Measurements from ENCODE around the gene PITRM1.
"Not testable (repeated sequence)": the region's sequence is repeated elsewhere in the genome, so short reads cannot be mapped to it uniquely, and the experiment has no call there.

The PITRM1 gene

GRCh38 chr10:3197348-3198003 lies 24.9 kb upstream of the PITRM1 start:
- DNase-seq (ENCODE audit: low read depth in 2 of 2): peak; percentile 70 to 75

DNA sequence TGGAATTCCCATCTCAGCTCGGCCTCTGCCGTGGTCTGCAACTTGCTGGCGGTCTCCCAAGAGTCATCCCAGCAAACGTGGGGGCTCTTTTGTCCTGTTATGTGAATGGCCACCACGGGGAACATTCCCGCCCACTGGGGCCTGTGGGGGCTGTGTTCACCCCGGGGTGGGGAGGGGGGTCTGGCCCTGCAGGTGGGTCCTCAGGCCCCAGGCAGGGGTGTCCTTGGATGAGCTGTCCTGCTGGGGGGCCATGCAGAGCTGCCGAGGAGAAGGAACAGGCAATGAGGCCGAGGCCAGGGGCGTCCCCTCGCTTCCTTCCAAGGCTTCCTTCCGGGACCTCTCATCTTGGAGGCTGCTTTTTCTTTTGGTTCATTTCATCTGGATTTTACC lies 24.4 kb upstream of the PITRM1 start:
- no peak for DNase-seq (ENCODE audit: low read depth in 2 of 2)

- no peak for DNase-seq (ENCODE audit: low read depth in 2 of 2)
Measured at GRCh38 chr10:3196482-3196881, 23.9 kb upstream of the PITRM1 start.

- DNase-seq (ENCODE audit: low read depth in 2 of 2): no peak
Measured at GRCh38 chr10:3195726-3196125, 23.1 kb upstream of the PITRM1 start.

- no peak for DNase-seq (ENCODE audit: low read depth in 2 of 2)
Measured at GRCh38 chr10:3195286-3195685, 22.7 kb upstream of the PITRM1 start.

GRCh38 chr10:3194871-3195270 lies 22.3 kb upstream of the PITRM1 start:
- DNase-seq (ENCODE audit: low read depth in 2 of 2): no peak

- no peak for DNase-seq (ENCODE audit: low read depth in 2 of 2)
Measured at GRCh38 chr10:3193751-3194150, 21.2 kb upstream of the PITRM1 start.

GRCh38 chr10:3192856-3193635 lies 20.5 kb upstream of the PITRM1 start:
- peak; percentile 19 to 33 for DNase-seq (ENCODE audit: low read depth in 2 of 2)

- no peak for DNase-seq (ENCODE audit: low read depth in 2 of 2)
Measured at GRCh38 chr10:3190817-3191216, 18.2 kb upstream of the PITRM1 start.

- DNase-seq (ENCODE audit: low read depth in 2 of 2): not testable (repeated sequence)
Measured at GRCh38 chr10:3187229-3187628, 14.6 kb upstream of the PITRM1 start.

- DNase-seq (ENCODE audit: low read depth in 2 of 2): peak in 1 of 2 donors; percentile 44
Measured at GRCh38 chr10:3186368-3186767, 13.8 kb upstream of the PITRM1 start.

DNA sequence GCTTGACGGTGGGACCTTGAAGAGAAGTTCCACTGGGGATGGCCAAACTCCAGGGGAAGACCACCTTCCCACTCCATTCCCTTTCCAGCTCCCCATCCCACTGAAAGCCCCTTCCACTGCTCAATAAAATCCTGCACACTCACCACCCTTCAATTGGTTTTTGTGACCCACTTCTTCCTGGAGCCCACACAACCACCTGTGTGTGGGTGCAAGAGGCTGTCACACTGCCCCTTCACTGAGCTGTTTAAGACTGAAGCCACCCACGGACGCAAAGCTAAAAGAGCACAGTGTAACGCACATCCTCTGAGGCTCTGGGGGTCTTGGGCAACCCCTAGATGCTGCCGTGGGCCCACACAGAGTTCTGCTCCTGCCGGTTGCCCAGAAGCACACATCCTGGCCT lies 12.8 kb upstream of the PITRM1 start:
- DNase-seq (ENCODE audit: low read depth in 2 of 2): no peak

- no peak for DNase-seq (ENCODE audit: low read depth in 2 of 2)
Measured at GRCh38 chr10:3180355-3181025, 7.9 kb upstream of the PITRM1 start.

GRCh38 chr10:3179174-3179573 lies 6.6 kb upstream of the PITRM1 start:
- no peak for DNase-seq (ENCODE audit: low read depth in 2 of 2)

DNA sequence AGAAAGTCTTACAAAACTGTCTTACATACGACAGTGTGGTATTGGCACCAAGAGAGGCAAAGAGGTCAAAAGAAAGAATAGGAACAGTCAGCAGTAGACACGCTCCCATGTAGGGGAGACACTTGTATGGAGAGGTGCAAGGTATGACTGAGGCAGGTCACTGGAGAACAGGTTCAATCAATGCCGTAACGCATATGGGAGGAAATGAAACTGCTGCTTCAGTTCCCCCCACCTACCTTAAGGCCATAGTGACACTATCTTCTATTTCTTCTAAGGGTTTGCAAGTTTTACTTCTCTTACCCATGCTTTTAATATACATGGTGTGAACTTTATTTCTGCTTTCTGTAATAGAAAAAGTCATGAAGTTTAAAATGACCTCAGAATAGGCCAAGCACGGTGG lies 5.5 kb upstream of the PITRM1 start:
- no peak for DNase-seq (ENCODE audit: low read depth in 2 of 2)

GRCh38 chr10:3173171-3173878 lies 743 bp upstream of the PITRM1 start:
- DNase-seq (ENCODE audit: low read depth in 2 of 2): peak; percentile 69 to 77

- peak; percentile 10 to 33 for DNase-seq (ENCODE audit: low read depth in 2 of 2)
Measured at GRCh38 chr10:3172081-3172445, 519 bp downstream of the PITRM1 start.

GRCh38 chr10:3171488-3171887 lies 1.1 kb downstream of the PITRM1 start:
- DNase-seq (ENCODE audit: low read depth in 2 of 2): not testable (repeated sequence)

DNA sequence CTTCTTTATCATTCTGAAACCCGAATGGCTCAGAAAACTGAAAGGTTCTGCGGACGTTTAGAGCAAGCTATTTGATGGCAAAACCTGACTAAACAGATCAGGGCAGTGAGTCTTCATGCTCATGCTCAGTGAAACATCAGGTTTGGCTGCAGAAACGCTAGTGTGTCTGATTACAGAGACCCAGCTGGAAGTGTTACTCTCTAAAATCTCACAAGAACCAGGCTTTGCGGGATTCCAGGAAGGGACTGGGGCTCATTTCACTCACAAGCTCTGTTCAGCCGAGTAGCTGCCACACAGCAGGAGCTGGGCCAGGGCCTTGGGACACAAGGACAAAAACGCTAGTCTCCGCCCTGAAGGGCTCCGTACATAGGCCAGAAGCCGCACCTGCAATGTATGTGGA lies 2.9 kb downstream of the PITRM1 start:
- no peak for DNase-seq (ENCODE audit: low read depth in 2 of 2)

- no peak for DNase-seq (ENCODE audit: low read depth in 2 of 2)
Measured at GRCh38 chr10:3169271-3169670, 3.3 kb downstream of the PITRM1 start.

- DNase-seq (ENCODE audit: low read depth in 2 of 2): no peak
Measured at GRCh38 chr10:3167611-3168330, 4.8 kb downstream of the PITRM1 start.
